Measurements from ENCODE around the gene F8.

- TF ChIP-seq POLR2A (IDR thresholded peaks at IDR 0.05) (no peak), EP300 (IDR thresholded peaks at IDR 0.05) (no peak)
Measured at GRCh38 chrX:155052738-155053498, 30.4 kb upstream of the F8 start.
